Smooth muscle cell (in vitro differentiated cells): ENCODE results near the gene PKP2. TPM values are rescaled to one million over a fixed set of nuclear protein-coding genes. Genes with fewer than 3 reads are reported as not detected.
A peak's percentile ranks its signal among the peaks of the same experiment; 100 is the strongest.

Source experiments
- DNase-seq: peaks from one replicate; lab custom pipeline; 2025; ENCODE audit not compliant: unreplicated experiment; lab: John Stamatoyannopoulos, UW
- H2AFZ ChIP-seq: fragments of 200-600 bp; sonication (generic); 2 replicates; pipeline ENCODE4 v1.6.0; 2016; ENCODE audit warnings: antibody characterized with exemption, low read depth, mild to moderate bottlenecking
- H3F3A ChIP-seq: fragments of 200-600 bp; sonication (generic); 2 replicates; pipeline ENCODE4 v1.6.0; 2017; ENCODE audit warnings: antibody characterized with exemption, low read depth
- H3K27ac ChIP-seq: fragments of 200-600 bp; sonication (generic); 2 replicates; pipeline ENCODE4 v1.5.1; 2016; ENCODE audit warnings: low read depth, mild to moderate bottlenecking
- H3K27me3 ChIP-seq: fragments of 200-600 bp; sonication (generic); 2 replicates; pipeline ENCODE4 v1.6.1; 2016; ENCODE audit warnings: low read depth, mild to moderate bottlenecking
- H3K36me3 ChIP-seq: fragments of 200-600 bp; sonication (generic); 2 replicates; pipeline ENCODE4 v1.5.1; 2016; ENCODE audit warnings: low read depth
- H3K4me1 ChIP-seq: fragments of 200-600 bp; sonication (generic); 2 replicates; pipeline ENCODE4 v1.5.1; 2016; ENCODE audit warnings: low read depth
- H3K4me2 ChIP-seq: fragments of 200-600 bp; sonication (generic); 2 replicates; pipeline ENCODE4 v1.6.0; 2016; ENCODE audit warnings: mild to moderate bottlenecking
- H3K4me3 ChIP-seq: fragments of 200-600 bp; sonication (generic); 2 replicates; pipeline ENCODE4 v1.5.1; 2016; ENCODE audit warnings: mild to moderate bottlenecking
- H3K79me2 ChIP-seq: fragments of 200-600 bp; sonication (generic); 2 replicates; pipeline ENCODE4 v1.6.0; 2016; ENCODE audit warnings: low read depth, mild to moderate bottlenecking
- H3K9ac ChIP-seq: fragments of 200-600 bp; sonication (generic); 2 replicates; pipeline ENCODE4 v1.6.0; 2016; ENCODE audit warnings: low read depth
- H3K9me3 ChIP-seq: fragments of 200-600 bp; sonication (generic); replicated peaks from 2 replicates; pipeline ENCODE4 v1.5.1; 2016; ENCODE audit warnings: low read depth
- H4K20me1 ChIP-seq: fragments of 200-600 bp; sonication (generic); 2 replicates; pipeline ENCODE4 v1.6.0; 2016; ENCODE audit warnings: low read depth
- CTCF ChIP-seq: fragments of 200-600 bp; sonication (generic); IDR thresholded peaks from 2 replicates; pipeline ENCODE4 v1.5.1; 2017; ENCODE audit warnings: borderline replicate concordance, mild to moderate bottlenecking, antibody characterized with exemption; ENCODE audit not compliant: insufficient read depth, poor library complexity, severe bottlenecking
- WGBS: methylation state at CpG from one replicate; pipeline ENCODE4 v1.1.7; 2016; ENCODE audit warnings: low lambda C conversion rate; 5-methylcytosine and 5-hydroxymethylcytosine counted together
- polyA plus RNA-seq: library from polyadenylated mRNA; unstranded; fragments of >200 nt; fragmentation: Nextera tagmentation; extraction: Ambion mirVana; gene quantifications from 2 replicates; pipeline ENCODE4 v1.2.1, GENCODE V29; 2016
- total RNA-seq: library from RNA; depleted of rRNA; stranded (reverse); fragments of >200 nt; gene quantifications from 2 replicates; pipeline ENCODE4 v1.2.3, GENCODE V29; 2014

PKP2 gene
- total and polyA plus RNA-seq, 2 experiments from 2014 or later = 7.3 to 22.3 TPM

GRCh38 chr12:32804301-32804700, 92.3 kb downstream of the PKP2 start:
- H4K20me1 ChIP-seq = no peaks in the 10 kb centered on the region
- H2AFZ ChIP-seq = no peak overlapping the region
- no peak for TF ChIP-seq CTCF
- H3K4me2 ChIP-seq = no peak overlapping the region
- no peaks in the 10 kb centered on the region for H3K4me1 ChIP-seq
- H3K9ac ChIP-seq = no peak overlapping the region
- no peaks in the 10 kb centered on the region for H3K27me3 ChIP-seq
- WGBS = 94% methylated on average over 3 of the region's 3 CpGs
- no peaks in the 10 kb centered on the region for H3K79me2 ChIP-seq
- no peaks in the 10 kb centered on the region for H3K9me3 ChIP-seq
- no peak for DNase-seq
- H3K4me3 ChIP-seq = no peak overlapping the region
- H3F3A ChIP-seq = no peaks in the 10 kb centered on the region
- H3K27ac ChIP-seq = no peak overlapping the region
- H3K36me3 ChIP-seq = no peaks in the 10 kb centered on the region

GRCh38 chr12:32801269-32801980, 95.2 kb downstream of the PKP2 start:
- no peak for TF ChIP-seq CTCF
- Histone ChIP-seq H2AFZ (no peak overlapping the region), H3K4me3 (no peak overlapping the region), H3F3A (no peaks in the 10 kb centered on the region), H3K4me1 (no peaks in the 10 kb centered on the region), H3K4me2 (no peak overlapping the region), H3K27ac (no peak overlapping the region), H3K27me3 (no peaks in the 10 kb centered on the region), H3K9me3 (no peaks in the 10 kb centered on the region), H3K36me3 (no peaks in the 10 kb centered on the region), H3K9ac (no peak overlapping the region), H3K79me2 (no peaks in the 10 kb centered on the region), H4K20me1 (no peaks in the 10 kb centered on the region)
- no peak for DNase-seq
- 96% methylated on average over 5 of the region's 5 CpGs for WGBS

- WGBS = 36% methylated on average over 4 of the region's 4 CpGs
These were observed 102.3 kb downstream of the PKP2 start for GRCh38 chr12:32794281-32794680.

More at GRCh38 chr12:32794281-32794680, 102.3 kb downstream of the PKP2 start:
- Histone ChIP-seq H3F3A (peaks cover 22% of the 10 kb centered on the region), H3K27me3 (no peaks in the 10 kb centered on the region), H3K4me3 (no peak overlapping the region), H3K27ac (no peak overlapping the region), H3K4me2 (peak overlapping the region; percentile 63), H3K9ac (no peak overlapping the region), H3K36me3 (no peaks in the 10 kb centered on the region), H3K79me2 (no peaks in the 10 kb centered on the region), H3K4me1 (peaks cover 10% of the 10 kb centered on the region), H4K20me1 (no peaks in the 10 kb centered on the region), H3K9me3 (no peaks in the 10 kb centered on the region), H2AFZ (no peak overlapping the region)
- no peak for TF ChIP-seq CTCF
- no peak for DNase-seq
